Fibroblast of skin of back (primary cell): Measurements from ENCODE around the gene NTM.
A peak's percentile ranks its signal among the peaks of the same experiment; 100 is the strongest.

Source experiments
- DNase-seq: peaks from one replicate; pipeline ENCODE4 v3.0.0-alpha.2; 2013

Gene NTM

DNA sequence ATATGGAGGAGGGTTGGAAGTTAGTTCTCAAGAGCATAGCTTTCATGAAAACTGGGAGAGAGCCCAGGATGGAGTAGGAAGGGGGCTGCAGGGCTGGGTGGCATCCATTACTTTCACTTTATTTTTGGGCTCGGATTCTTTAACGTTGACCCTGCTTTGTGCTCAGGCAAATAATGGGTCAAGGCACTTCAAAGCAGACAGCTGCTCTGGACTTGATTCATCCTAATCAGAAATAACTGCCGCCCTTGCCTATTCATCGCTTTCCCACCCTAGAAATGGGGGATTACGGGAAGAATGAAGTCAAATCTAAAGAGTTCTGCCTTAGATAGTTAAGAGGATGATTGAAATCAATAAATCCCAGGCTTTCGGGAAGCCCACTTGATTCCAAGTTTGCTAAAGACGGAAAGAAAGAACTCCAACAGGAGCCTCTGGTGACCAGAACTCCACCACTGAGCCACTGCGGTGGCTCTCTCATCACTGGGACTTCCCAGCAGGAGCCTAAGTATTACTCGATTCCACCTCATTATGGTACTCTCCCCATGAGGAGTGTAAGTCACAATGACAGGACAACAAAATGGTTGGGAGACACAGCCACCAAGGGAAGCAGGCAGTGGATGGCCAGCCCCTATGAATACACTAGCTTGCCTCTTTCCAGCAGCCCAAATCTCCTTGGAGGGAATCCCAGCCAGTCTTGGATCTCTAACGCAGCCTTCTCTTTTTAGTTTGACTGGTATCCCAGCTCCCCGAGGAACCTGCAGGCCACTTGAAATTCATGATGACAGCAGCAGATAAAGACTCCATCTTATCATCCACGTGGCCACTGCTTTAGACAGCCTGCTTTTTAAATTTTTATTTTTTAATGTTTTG, 815.5 kb downstream of the NTM start:
- DNase-seq: no peak

DNA sequence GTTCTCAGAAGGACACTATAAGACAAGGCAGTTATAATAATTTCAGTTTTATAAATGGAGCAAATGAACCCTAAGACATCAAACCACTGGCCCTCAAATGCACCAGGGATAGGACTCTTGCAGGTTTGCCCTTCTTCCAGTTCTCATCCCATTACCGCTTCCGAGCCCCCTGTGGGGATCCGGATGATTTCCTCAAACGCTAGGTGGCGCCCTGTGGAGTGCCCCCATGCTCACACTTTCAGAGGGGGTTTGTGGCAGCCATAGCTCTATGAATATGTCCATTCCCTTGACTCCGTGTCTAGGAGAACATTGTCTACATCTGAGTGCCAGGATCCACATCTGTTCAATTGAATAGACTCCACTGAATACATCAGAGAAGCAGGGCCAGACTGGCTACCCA, 816.3 kb downstream of the NTM start:
- no peak for DNase-seq

DNA sequence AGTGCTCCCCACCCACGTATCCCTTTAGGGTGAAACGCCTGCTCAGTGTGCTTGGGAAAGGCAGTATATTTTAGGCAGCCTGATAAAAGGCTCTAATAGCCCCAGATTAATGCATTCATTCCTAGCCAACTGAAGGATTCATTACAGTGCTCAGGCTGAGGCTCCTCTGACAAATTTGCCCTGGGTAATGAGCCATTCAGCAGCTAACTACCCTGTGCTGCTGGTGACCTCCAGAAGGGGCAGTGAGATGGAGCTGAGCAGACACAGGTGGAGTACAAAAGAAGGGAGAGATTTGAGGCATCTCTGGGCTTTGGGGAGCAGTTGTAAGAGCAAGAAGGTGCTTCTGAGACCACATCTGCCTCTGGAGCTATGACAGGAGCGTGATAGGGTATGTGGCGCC, 817.0 kb downstream of the NTM start:
- DNase-seq: no peak

DNA sequence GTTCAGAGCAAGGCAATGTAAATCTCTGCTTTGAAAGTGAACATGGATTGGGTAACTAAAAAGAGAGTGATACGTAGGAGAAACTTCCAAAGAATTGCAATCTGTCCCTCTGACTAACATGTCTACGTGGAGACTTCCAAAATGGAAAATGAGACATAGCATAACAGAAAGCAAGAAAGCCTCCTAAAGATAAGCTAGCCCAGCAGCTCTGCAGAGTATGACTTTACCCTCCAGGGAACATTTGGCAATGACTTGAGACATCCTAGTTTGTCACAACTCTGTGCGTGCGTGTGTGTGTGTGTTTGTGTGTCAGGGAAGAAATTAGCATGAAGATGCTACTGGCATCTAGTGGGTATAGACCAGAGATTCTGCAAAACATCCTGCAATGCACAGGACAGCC, 817.4 kb downstream of the NTM start:
- peak; percentile 87 for DNase-seq

DNA sequence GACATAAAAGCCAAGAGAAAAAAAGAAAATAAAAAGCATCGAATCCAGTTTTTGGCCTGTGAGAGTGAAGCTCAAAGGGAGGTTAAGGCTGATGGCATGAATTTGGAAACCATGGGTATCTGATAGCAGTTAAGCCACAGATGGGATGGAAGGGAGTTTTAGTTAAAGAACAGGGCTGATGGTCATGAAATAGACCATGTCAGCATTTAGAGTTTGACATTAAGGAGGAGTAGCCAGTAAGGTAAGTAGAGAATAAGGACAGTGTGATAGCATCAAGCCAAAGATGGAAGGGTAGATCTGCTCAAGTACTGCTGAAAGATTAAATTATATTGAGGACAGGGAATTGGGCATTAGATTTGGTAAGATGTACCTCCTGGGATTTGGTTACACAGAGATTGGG, 826.5 kb downstream of the NTM start:
- DNase-seq: no peak

DNA sequence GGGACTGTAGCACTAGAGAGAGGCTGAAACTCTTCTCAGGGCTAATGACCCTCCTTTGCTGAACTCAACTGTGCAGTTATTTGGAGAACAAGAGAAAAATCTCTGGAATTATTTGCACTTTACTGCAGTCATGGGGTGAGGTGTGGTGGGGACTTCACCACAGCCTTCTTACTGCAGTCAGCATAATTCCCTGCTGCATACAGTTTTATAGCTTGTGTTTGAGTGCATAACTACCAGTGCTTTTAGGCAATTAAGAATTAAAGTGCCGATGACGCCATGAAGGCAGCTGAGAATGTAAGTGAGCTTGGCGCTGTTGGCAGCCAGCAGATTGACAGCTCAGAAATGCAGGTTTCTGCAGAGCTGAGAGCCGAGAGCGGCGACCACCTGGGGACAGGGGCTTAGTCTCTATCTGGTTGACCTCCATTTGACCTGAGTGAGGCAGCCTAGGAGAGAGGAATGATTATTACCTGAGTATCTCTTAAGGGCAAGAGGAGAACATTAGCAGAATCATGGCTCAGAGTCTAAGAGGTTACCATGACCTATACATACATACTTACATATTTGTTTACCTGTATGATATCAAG, 830.0 kb downstream of the NTM start:
- no peak for DNase-seq

DNA sequence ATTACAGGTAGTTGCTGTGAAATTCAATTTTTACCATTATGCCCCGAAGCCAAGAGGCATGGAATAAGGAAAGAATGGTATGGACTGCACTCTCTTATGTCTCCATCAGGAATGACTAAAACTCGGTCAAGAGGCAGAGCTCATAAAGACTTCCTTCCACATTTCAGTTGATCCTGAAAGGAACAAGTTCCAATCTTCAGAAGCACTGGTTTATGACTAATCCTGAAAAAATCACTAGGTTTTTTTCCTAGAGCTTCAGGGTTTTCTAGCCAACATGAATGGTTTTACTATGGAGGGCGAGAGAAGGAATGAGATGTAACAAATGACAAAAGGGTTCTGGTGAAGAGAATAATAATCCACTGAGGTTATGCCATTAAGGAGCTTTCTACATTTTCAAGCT, 832.2 kb downstream of the NTM start:
- peak; percentile 63 for DNase-seq

DNA sequence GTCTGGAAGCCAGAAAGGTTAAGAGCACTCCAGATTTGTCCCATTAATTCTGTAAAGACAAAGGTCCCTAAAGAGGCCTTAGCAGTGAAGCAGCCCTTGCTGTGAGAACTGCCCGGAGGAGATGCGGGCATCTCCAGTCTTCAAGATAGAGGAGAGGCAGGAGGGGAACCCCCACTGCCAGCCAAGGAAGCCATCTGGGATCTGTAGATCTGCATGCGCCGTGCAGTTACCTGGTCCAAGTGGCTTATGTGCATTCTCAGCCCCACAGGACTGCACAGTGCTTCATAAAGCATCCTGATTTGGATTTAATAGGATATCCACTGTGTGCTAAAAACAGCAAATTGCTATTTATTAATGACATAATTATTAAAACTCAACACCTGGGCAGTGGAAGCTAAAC, 834.6 kb downstream of the NTM start:
- no peak for DNase-seq

DNA sequence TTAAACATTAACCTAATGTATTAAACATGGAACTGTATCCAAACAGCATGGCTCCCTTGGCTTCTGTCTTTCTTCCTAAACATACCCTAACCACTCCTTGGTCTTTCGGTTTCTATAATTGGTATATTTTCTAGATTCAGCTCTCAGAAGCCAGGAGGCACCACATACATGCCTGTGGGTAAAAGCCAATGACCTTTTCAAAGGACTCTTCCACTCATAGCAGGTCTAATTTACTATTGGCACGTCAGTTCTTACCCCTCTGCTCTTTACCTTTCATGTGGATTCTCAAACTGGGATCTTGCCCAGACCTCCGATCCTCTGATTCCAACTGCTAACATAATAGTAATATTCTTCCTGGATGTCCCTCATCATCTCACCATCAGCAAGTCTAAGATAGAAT, 835.1 kb downstream of the NTM start:
- no peak for DNase-seq

DNA sequence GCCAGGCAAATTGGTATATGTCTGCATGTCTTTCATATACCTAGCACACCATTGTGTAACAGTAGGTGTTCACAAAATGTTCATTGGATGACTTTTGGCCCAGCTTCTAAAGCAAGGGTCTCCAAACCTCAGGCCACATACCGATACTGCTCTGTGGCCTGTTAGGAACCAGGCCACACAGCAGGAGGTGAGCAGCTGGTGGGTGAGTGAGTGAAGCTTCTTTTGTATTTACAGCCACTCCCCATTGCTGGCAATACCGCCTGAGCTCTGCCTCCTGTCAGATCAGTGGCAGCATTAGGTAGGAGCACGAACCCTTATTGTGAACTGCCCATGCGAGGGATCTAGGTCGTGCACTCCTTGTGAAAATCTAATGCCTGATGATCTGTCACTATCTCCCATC, 836.6 kb downstream of the NTM start:
- no peak for DNase-seq

DNA sequence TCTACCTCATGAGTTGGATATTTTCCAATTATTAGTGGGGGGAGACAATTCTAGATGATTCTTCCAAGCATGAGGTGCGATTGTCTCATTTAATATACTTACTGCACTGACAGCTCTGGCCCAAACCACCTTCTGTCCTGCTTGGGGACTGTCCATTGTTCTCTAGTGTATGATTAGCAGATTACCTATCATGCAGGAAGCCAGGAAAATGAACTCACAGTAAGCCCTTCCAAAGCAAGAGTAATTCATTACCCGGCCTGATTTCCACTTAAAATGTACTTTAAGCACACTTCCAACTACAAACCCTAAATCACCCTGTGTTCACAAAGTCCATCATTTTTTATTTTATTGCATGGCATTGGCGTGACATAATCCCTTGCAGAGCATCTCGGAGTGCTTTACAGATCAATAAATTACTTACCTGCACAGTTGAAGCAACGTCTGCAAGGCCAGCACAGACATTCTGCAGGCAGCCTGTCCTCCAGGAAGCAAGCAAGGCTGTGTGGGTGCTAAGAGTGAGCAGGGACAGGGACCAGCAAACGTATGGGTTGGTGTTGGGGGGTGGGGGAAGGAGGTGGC, 838.2 kb downstream of the NTM start:
- no peak for DNase-seq

DNA sequence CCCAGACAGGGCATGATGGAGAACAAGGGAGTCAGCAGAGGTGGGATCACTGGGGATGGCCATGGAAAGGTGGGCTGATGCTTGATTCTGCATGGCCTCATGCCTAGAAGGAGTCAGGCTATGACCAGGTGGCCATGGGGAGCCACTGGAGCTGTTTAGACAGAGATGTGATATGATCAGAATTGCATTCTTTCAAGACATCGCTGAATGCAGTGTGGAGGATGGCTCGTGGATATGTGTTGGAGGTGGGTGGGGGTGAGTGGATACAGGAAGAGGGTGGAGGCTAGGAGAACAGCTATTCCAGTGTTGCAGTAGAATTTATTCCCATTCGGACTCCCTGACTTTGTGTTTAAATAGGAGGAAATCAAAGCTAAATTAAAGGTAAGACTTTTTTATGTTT, 841.1 kb downstream of the NTM start:
- DNase-seq: no peak

DNA sequence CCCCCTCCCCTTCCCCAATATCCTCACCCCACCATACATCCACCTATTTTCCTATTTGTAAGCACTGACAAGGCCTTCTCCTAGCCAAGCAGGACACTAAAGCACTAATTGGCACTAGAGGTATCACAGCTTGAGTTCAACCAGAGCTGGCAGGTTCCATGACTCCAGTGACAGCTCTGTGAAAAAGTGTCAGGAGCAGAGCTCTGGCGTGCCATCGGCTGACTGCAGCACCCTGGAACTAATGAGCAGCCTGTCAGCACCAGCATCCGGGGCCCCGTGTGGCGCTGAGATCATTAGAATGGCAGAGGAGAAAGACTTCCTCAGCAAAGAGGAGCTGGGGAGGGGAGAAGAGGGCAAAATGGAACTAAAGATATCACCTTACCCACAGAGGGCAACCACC, 847.4 kb downstream of the NTM start:
- DNase-seq: no peak

DNA sequence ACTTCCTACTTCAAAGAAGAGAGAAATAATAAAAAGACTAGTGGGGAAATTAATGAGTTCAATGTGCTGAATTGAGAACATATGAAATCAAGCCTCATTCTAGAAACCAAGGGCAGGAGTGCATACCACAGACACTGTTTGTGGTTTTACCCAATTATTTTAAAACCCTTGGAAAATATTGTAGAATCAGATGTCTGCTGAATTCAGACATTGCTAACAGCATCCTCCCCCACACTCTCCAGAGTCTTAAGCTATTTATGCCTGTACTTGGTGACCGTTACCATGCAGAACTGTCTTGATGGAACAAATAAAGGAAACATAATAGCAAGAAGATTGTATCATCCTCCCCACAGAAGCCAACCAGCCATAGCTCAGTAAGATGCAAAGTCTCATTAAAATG, 850.1 kb downstream of the NTM start:
- DNase-seq: peak; percentile 91

DNA sequence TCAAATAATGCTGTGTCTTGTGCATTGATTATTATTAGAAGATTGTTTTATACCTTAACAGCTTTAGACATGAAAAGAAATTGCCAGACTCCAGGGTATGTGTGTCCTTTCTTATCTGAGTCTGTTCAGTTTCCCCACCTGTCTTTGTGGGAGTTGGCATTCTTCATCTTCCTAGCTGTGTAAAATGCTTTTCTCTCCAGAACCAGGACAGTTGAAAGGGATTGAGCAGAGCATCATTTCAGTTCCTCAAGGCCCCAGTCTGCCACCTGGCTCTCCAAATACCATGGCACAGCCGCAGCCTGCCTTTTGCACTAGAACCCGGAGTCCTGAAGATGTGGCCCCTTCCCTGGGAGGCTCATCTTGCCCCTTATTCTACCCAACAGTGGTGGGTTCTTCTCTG, 851.9 kb downstream of the NTM start:
- no peak for DNase-seq

DNA sequence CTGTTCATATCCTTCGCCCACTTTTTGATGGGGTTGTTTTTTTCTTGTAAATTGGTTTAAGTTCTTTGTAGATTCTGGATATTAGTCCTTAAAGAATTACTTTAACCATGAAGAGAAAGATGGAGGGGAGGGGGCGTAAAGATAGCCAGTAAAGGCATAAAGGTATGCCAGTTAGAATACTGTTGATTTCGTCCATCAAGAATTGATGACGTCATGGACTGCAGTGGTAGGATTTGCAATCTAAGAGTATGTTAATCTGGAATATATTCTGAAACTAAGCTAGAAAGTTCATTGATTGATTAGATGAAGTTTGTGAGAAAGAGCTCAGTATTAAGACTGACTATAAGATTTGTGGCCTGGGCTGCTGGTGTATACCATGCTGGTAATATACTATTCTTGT, 856.1 kb downstream of the NTM start:
- DNase-seq: no peak

DNA sequence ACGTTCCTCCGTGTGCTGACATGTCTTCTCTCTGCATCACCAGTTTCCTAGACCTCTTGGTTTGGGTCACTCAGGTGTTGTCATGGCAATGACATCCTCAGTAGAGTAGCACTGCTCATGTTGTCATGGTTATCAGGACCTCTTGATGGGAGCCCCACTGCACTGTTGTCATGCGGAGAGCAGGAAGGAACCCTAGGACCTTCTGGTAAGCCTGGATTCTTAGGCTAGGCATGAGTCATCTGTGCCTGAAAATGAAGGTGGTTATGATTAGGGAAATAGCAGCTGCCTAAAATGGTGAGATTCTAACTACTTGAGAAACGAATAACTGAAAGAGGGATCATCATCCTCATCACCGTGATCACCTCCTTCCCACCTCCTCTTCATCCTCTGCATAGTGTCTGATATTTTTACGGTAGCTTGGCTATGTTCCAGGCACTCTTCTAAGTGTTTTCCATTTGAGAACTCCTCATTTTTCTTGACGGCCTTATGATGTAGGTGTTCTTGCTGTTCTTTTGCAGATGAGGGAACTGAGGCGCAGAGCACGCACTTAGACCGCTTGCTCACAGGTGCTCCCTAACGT, 858.4 kb downstream of the NTM start:
- peak; percentile 33 for DNase-seq

DNA sequence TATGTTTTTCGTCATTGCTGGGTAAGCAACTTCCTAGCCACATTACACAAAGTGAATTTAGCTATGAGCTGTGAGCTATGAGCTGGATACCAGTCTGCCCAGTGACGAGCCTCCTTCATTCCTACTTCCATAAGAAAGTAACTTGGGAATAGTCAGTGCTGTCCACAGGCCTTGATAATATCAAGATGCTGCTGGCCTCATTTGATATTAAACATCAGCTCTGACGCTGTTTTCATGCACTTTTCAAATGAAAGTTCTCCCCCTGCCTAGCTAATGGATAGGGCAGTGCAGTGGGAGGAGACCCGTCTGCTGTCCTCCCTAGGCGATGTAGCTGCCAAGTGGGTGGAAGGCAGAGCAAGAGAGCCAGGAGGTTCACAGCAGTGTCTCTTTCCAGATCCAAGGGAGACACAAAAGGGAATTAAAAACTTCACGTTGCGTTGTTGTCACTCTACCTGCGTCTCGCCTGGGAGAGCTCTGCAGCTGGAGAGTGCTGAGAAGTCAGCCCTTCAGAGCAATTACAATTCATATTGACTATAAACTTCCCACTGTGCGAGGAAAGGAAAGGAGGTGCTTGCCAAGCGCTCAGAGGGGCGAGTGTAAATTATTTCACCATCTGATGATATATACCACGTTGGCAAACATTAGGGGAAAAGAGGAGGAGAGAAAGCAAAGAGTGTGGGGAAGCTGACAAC, 861.4 kb downstream of the NTM start:
- no peak for DNase-seq

DNA sequence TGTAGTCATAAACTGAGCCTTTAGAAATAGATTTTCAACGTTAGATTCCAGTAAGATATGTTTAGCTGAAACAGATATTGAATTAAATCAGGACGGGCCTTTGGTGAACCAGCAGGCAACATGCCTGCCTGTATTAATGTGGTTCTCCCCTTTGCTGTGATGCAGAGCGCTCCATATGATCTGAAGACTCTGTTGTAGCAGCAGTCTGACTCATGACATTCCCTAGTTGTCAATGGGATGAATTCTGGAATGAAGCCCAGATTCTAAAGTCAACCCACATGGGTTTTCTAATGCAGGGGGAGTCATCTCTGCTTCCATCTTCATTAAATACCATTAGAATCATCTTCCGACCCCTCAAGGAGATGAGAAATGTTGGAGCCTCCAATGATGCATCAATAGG, 864.5 kb downstream of the NTM start:
- DNase-seq: peak; percentile 93

DNA sequence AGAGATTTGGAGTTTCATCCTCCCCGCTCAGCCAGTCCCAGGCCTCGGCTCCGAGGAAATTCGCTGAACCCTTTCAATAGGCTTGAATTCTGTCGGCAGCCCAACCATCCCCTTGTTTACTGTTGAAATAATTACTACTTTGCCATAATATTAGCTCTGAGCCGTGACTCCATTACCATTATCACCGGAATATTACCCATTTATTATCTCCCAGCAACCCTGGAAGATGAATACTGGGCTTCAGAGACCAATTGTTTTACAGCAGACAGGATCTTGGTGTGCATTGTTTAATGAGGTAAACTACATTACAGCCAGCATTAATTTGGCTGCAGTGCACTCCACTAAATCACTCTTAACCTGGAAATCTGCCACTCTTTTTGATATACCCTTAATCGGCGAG, 867.4 kb downstream of the NTM start:
- DNase-seq: no peak

DNA sequence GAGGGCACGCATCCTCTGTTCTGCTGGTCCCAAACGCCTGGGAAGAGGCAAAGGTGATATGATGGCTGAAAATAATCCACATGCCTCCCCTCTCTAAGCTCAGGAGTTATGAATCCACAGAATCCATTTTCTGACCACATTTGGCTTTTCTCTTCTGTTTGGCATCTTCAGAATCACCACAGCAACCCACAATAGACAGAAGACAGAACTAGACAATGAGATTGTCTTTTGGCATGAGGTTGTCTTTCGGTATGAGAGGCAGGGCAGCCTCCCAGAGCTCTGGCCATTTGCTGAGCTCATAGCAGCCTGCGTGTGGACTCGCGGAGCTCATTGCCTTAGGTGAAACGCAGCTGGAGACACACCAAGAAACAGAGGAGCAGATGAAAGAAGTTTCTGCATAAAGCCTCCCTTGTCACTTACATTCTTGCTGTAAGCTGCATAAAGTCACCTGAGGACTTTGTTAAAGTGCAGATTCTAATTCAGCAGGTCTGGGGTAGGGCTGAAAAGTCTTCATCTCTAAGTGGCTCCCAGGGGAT, 868.0 kb downstream of the NTM start:
- no peak for DNase-seq

DNA sequence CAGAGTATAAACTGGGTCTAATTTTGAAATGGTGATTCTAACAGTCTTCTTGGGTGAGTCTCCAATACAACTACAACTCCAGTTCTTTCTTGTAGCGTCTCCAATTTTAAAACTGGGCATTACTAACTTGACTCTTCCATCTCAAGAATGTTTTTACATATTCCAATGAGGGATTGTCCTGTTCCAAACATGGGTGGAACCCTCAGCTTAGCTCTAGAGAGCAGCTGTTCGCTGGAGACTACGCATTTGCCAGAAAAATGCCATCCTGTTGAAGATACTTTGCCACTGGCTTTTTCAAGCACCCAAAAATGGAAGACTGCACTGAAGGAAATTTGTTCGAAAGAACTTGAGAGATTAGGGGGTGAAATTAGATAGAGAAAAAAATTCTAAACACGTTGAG, 870.0 kb downstream of the NTM start:
- DNase-seq: no peak

DNA sequence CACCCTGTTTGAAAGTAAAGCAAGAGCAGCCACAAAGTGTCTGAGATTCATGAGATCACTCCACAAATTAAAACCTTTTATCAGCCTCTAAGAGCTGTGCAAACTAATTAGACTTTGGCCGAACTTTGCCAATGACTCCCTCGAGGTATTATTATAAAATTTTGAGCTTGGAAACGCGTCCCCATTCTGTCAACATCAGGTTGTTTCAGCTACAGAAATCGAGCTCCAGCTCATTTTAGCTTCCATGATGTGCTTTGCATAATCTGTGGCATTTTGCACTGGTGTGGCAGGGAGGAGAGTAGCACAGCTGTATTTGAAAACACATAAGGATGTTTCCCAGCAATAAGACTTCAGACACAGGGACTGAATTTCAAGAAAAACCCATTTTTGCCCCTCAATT, 872.2 kb downstream of the NTM start:
- DNase-seq: no peak
